Mesenchymal stem cell (in vitro differentiated cells and primary cell): Measurements from ENCODE around the gene PRTN3.

Source experiments
- DNase-seq: peaks from one replicate; pipeline ENCODE4 v3.0.0-alpha.2; 2013
- H2AFZ ChIP-seq: one replicate; pipeline ENCODE4 v1.6.1; 2013; ENCODE audit warnings: low read depth, mild to moderate bottlenecking, control low read depth, inconsistent platforms, low read length, moderate library complexity
- H2AK5ac ChIP-seq: 2 replicates; pipeline ENCODE4 v1.6.1; 2013; ENCODE audit warnings: low read length, moderate library complexity, mild to moderate bottlenecking, inconsistent platforms; ENCODE audit not compliant: severe bottlenecking
- H2BK120ac ChIP-seq: one replicate; pipeline ENCODE4 v1.6.1; 2013; ENCODE audit warnings: low read depth, mild to moderate bottlenecking, inconsistent platforms, low read length, moderate library complexity
- H2BK12ac ChIP-seq, 2 experiments: one replicate each; pipeline ENCODE4 v1.6.1; 2013; ENCODE audit warnings: inconsistent platforms in 2 of 2, low read length in 2 of 2, mild to moderate bottlenecking in 2 of 2, moderate library complexity in 2 of 2, control low read depth in 1 of 2
- H2BK15ac ChIP-seq: one replicate; pipeline ENCODE4 v1.6.1; 2013; ENCODE audit warnings: mild to moderate bottlenecking, low read depth, inconsistent platforms; ENCODE audit not compliant: poor library complexity, severe bottlenecking
- H2BK5ac ChIP-seq: 2 replicates; pipeline ENCODE4 v1.6.1; 2013; ENCODE audit warnings: low read depth, mild to moderate bottlenecking, low read length, control low read depth, inconsistent platforms; ENCODE audit not compliant: poor library complexity, severe bottlenecking
- H3K14ac ChIP-seq, 2 experiments: one replicate each; pipeline ENCODE4 v1.6.1; 2013; ENCODE audit warnings: inconsistent platforms in 2 of 2, low read length in 2 of 2, control low read depth in 1 of 2, mild to moderate bottlenecking in 1 of 2, moderate library complexity in 1 of 2
- H3K18ac ChIP-seq, 2 experiments: one replicate each; pipeline ENCODE4 v1.6.1; 2013; ENCODE audit warnings: inconsistent platforms in 2 of 2, low read length in 2 of 2, control low read depth in 1 of 2, low read depth in 1 of 2, mild to moderate bottlenecking in 1 of 2
- H3K23ac ChIP-seq, 2 experiments: one replicate each; pipeline ENCODE4 v1.6.1; 2013; ENCODE audit warnings: inconsistent platforms in 2 of 2, low read length in 2 of 2, mild to moderate bottlenecking in 2 of 2, moderate library complexity in 2 of 2, control low read depth in 1 of 2
- H3K27ac ChIP-seq: 2 replicates; pipeline ENCODE4 v1.5.1; 2013; ENCODE audit warnings: mild to moderate bottlenecking, moderate library complexity, low read length, control low read depth, inconsistent platforms; ENCODE audit not compliant: poor library complexity, severe bottlenecking
- H3K27me3 ChIP-seq, 2 experiments: 2 replicates each; pipeline versions ENCODE4 v1.6.1 to v1.7.0; 2013; ENCODE audit warnings: low read length in 2 of 2, mild to moderate bottlenecking in 2 of 2, moderate library complexity in 2 of 2, control low read depth in 1 of 2, inconsistent platforms in 1 of 2; ENCODE audit not compliant: control insufficient read depth in 1 of 2, insufficient read depth in 1 of 2
- H3K36me3 ChIP-seq, 2 experiments: 2 replicates each; pipeline versions ENCODE4 v1.6.1 to v1.7.0; 2013; ENCODE audit warnings: low read length in 2 of 2, control low read depth in 1 of 2, inconsistent platforms in 1 of 2, low read depth in 1 of 2, mild to moderate bottlenecking in 1 of 2; ENCODE audit not compliant: insufficient read depth in 2 of 2, control insufficient read depth in 1 of 2
- H3K4ac ChIP-seq, 2 experiments: one replicate each; pipeline ENCODE4 v1.6.1; 2013; ENCODE audit warnings: inconsistent platforms in 2 of 2, low read length in 2 of 2, mild to moderate bottlenecking in 2 of 2, moderate library complexity in 2 of 2, control low read depth in 1 of 2, low read depth in 1 of 2
- H3K4me1 ChIP-seq: 2 replicates; pipeline ENCODE4 v1.6.1; 2013; ENCODE audit warnings: low read depth, low read length, control low read depth; ENCODE audit not compliant: control insufficient read depth, insufficient read depth
- H3K4me2 ChIP-seq: 2 replicates; pipeline ENCODE4 v1.6.1; 2013; ENCODE audit warnings: low read length, mild to moderate bottlenecking, inconsistent platforms; ENCODE audit not compliant: poor library complexity, severe bottlenecking
- H3K4me3 ChIP-seq, 2 experiments: 2 replicates each; pipeline versions ENCODE4 v1.5.1 to v1.7.0; 2013; ENCODE audit warnings: low read length in 2 of 2, mild to moderate bottlenecking in 2 of 2, control low read depth in 1 of 2, low read depth in 1 of 2; ENCODE audit not compliant: insufficient read depth in 1 of 2
- H3K79me1 ChIP-seq: replicated peaks from 2 replicates; pipeline ENCODE4 v1.6.1; 2013; ENCODE audit warnings: mild to moderate bottlenecking, control low read depth, low read length, inconsistent platforms; ENCODE audit not compliant: poor library complexity, severe bottlenecking
- H3K9ac ChIP-seq: 2 replicates; pipeline ENCODE4 v1.7.0; 2013; ENCODE audit warnings: mild to moderate bottlenecking, low read length, moderate library complexity
- H3K9me3 ChIP-seq: 2 replicates; pipeline ENCODE4 v1.7.0; 2013; ENCODE audit warnings: mild to moderate bottlenecking, low read length; ENCODE audit not compliant: control insufficient read depth
- H4K8ac ChIP-seq: one replicate; pipeline ENCODE4 v1.6.1; 2013; ENCODE audit warnings: inconsistent platforms, mild to moderate bottlenecking, low read length, moderate library complexity
- H4K91ac ChIP-seq: one replicate; pipeline ENCODE4 v1.6.1; 2013; ENCODE audit warnings: mild to moderate bottlenecking, low read length, inconsistent platforms
- WGBS: methylation state at CpG from one replicate; pipeline ENCODE4 v1.1.7; 2013; ENCODE audit warnings: mixed read lengths; 5-methylcytosine and 5-hydroxymethylcytosine counted together

Gene PRTN3

GRCh38 chr19:792306-792885 is 48.4 kb upstream of the PRTN3 start:
- DNase-seq = no peak
- Histone ChIP-seq H4K91ac (no peak overlapping the region), H3K4ac (peak overlapping the region in 1 of 2 experiments; percentile 26), H3K4me1 (peaks cover 29% of the 10 kb centered on the region), H2BK5ac (no peak overlapping the region), H3K9ac (no peak overlapping the region), H3K23ac (no peak overlapping the region), H3K4me2 (no peak overlapping the region), H3K9me3 (no peaks in the 10 kb centered on the region), H3K27ac (no peak overlapping the region), H2BK12ac (peak overlapping the region; percentile 10 to 40), H2BK120ac (peak overlapping the region; percentile 56), H2AK5ac (no peak overlapping the region), H3K18ac (peak overlapping the region in 1 of 2 experiments; percentile 16), H2BK15ac (no peak overlapping the region), H3K14ac (no peak overlapping the region), H3K4me3 (no peak overlapping the region), H4K8ac (no peak overlapping the region), H3K36me3 (no peaks in the 10 kb centered on the region), H2AFZ (no peak overlapping the region), H3K79me1 (peaks cover 2% of the 10 kb centered on the region), H3K27me3 (no peaks in the 10 kb centered on the region)
- WGBS = 78% methylated on average over 16 of the region's 16 CpGs

- Histone ChIP-seq H3K18ac (no peak overlapping the region), H3K27ac (no peak overlapping the region), H3K23ac (no peak overlapping the region), H4K91ac (no peak overlapping the region), H3K4ac (no peak overlapping the region), H3K79me1 (no peaks in the 10 kb centered on the region), H3K14ac (no peak overlapping the region), H2BK5ac (no peak overlapping the region), H3K9me3 (no peaks in the 10 kb centered on the region), H3K4me2 (no peak overlapping the region), H3K9ac (no peak overlapping the region), H2BK120ac (no peak overlapping the region), H3K27me3 (no peaks in the 10 kb centered on the region), H2BK12ac (peak overlapping the region in 1 of 2 experiments; percentile 25), H3K36me3 (peaks cover 0 to 3% of the 10 kb centered on the region in 2 experiments), H3K4me3 (no peak overlapping the region), H3K4me1 (peaks cover 22% of the 10 kb centered on the region), H2AFZ (no peak overlapping the region), H4K8ac (no peak overlapping the region), H2BK15ac (no peak overlapping the region), H2AK5ac (no peak overlapping the region)
- 93% methylated on average over 10 of the region's 12 CpGs for WGBS
- no peak for DNase-seq
Observed at GRCh38 chr19:793806-794205, 47.0 kb upstream of the PRTN3 start.

GRCh38 chr19:795073-795611 is 45.7 kb upstream of the PRTN3 start:
- Histone ChIP-seq H2BK15ac (no peak overlapping the region), H3K4ac (no peak overlapping the region), H2AFZ (no peak overlapping the region), H3K23ac (no peak overlapping the region), H3K14ac (no peak overlapping the region), H2BK120ac (no peak overlapping the region), H3K36me3 (peaks cover 1 to 13% of the 10 kb centered on the region in 2 experiments), H3K4me3 (peak overlapping the region in 1 of 2 experiments; percentile 80), H2AK5ac (no peak overlapping the region), H2BK12ac (no peak overlapping the region), H3K4me2 (no peak overlapping the region), H3K27ac (no peak overlapping the region), H4K91ac (peak overlapping the region; percentile 62), H3K18ac (no peak overlapping the region), H3K4me1 (peaks cover 13% of the 10 kb centered on the region), H4K8ac (no peak overlapping the region), H3K27me3 (no peaks in the 10 kb centered on the region), H3K9ac (peak overlapping the region; percentile 72), H3K9me3 (no peaks in the 10 kb centered on the region), H2BK5ac (no peak overlapping the region), H3K79me1 (no peaks in the 10 kb centered on the region)
- DNase-seq = no peak
- WGBS = 95% methylated on average over 28 of the region's 28 CpGs

- Histone ChIP-seq H3K4me3 (peak overlapping the region in 1 of 2 experiments; percentile 80), H3K79me1 (no peaks in the 10 kb centered on the region), H3K23ac (no peak overlapping the region), H2BK120ac (no peak overlapping the region), H3K27me3 (no peaks in the 10 kb centered on the region), H3K9me3 (no peaks in the 10 kb centered on the region), H3K4me2 (peak overlapping the region; percentile 84), H3K4me1 (peaks cover 20% of the 10 kb centered on the region), H2AFZ (peak overlapping the region; percentile 30), H3K4ac (peak overlapping the region; percentile 83 to 96), H2BK5ac (no peak overlapping the region), H3K9ac (peak overlapping the region; percentile 91), H3K36me3 (peaks cover 9 to 21% of the 10 kb centered on the region in 2 experiments), H4K91ac (no peak overlapping the region), H3K27ac (no peak overlapping the region), H2BK15ac (no peak overlapping the region), H2BK12ac (no peak overlapping the region), H2AK5ac (peak overlapping the region; percentile 11), H4K8ac (peak overlapping the region; percentile 97), H3K18ac (peak overlapping the region in 1 of 2 experiments; percentile 87), H3K14ac (no peak overlapping the region)
- DNase-seq = no peak
- WGBS = 92% methylated on average over 39 of the region's 39 CpGs
Observed at GRCh38 chr19:795691-796581, 44.9 kb upstream of the PRTN3 start.
